BLaER1 (cell line): ENCODE results near the gene ZG16.
A peak's percentile ranks its signal among the peaks of the same experiment; 100 is the strongest.
"Not testable (repeated sequence)": the region's sequence is repeated elsewhere in the genome, so short reads cannot be mapped to it uniquely, and the experiment has no call there.

ENCODE experiments used
- H3K27ac ChIP-seq: shearing (Covaris generic); formaldehyde crosslinking; 2 replicates; pipeline ENCODE4 v1.8.1; 2022
- H3K27me3 ChIP-seq: shearing (Covaris generic); formaldehyde crosslinking; 2 replicates; pipeline ENCODE4 v1.8.1; 2022
- H3K36me3 ChIP-seq: shearing (Covaris generic); formaldehyde crosslinking; 2 replicates; pipeline ENCODE4 v1.8.1; 2022
- H3K4me1 ChIP-seq: shearing (Covaris generic); formaldehyde crosslinking; 2 replicates; pipeline ENCODE4 v1.8.1; 2022
- H3K4me2 ChIP-seq: shearing (Covaris generic); formaldehyde crosslinking; 2 replicates; pipeline ENCODE4 v1.8.1; 2022
- H3K4me3 ChIP-seq: shearing (Covaris generic); formaldehyde crosslinking; 2 replicates; pipeline ENCODE4 v1.8.1; 2022
- H3K9ac ChIP-seq: shearing (Covaris generic); formaldehyde crosslinking; 2 replicates; pipeline ENCODE4 v1.8.1; 2022
- H3K9me3 ChIP-seq: shearing (Covaris generic); formaldehyde crosslinking; 2 replicates; pipeline ENCODE4 v1.8.1; 2022
- H4K20me1 ChIP-seq: shearing (Covaris generic); formaldehyde crosslinking; 2 replicates; pipeline ENCODE4 v1.8.1; 2022
- Cebpa-rat ChIP-seq: shearing (Covaris generic); IDR thresholded peaks from 2 replicates; pipeline ENCODE4 v1.8.1; 2022

The ZG16 gene

GRCh38 chr16:29753516-29753915, 24.5 kb upstream of the ZG16 start:
- Histone ChIP-seq H3K36me3 (no peaks in the 10 kb centered on the region), H3K27ac (no peak overlapping the region), H4K20me1 (no peaks in the 10 kb centered on the region), H3K9me3 (peaks cover 22% of the 10 kb centered on the region), H3K27me3 (no peaks in the 10 kb centered on the region), H3K9ac (no peak overlapping the region), H3K4me1 (peaks cover 57% of the 10 kb centered on the region), H3K4me3 (no peak overlapping the region), H3K4me2 (no peak overlapping the region)
- no peak for TF ChIP-seq Cebpa-rat

- Histone ChIP-seq H3K4me3 (no peak overlapping the region), H4K20me1 (no peaks in the 10 kb centered on the region), H3K9ac (no peak overlapping the region), H3K36me3 (no peaks in the 10 kb centered on the region), H3K4me1 (peaks cover 45% of the 10 kb centered on the region), H3K27ac (no peak overlapping the region), H3K27me3 (no peaks in the 10 kb centered on the region), H3K9me3 (peaks cover 17% of the 10 kb centered on the region), H3K4me2 (no peak overlapping the region)
- no peak for TF ChIP-seq Cebpa-rat
These were observed 21.4 kb upstream of the ZG16 start for GRCh38 chr16:29756654-29757053.

DNA sequence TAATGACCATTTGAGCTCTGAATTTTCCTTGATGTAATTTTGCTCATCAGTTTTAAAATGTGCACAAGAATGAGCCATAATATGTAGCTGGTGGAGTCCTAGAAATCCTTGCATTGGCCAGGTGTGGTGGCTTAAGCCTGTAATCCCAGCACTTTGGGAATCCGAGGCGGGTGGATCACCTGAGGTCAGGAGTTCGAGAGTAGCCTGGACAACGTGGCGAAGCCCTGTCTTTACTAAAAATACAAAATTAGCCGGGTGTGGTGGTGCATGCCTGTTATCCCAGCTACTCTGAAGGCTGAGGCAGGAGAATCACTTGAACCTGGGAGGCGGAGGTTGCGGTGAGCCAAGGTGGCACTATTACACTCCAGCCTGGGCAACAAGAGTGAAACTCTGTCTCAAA, 21.0 kb upstream of the ZG16 start:
- H3K4me1 ChIP-seq, result peaks cover 45% of the 10 kb centered on the region
- not testable (repeated sequence) for H3K27ac ChIP-seq, H3K27me3 ChIP-seq, H3K4me3 ChIP-seq, H3K4me2 ChIP-seq, H3K9ac ChIP-seq, H4K20me1 ChIP-seq, H3K36me3 ChIP-seq
- H3K9me3 ChIP-seq, result peaks cover 17% of the 10 kb centered on the region

DNA sequence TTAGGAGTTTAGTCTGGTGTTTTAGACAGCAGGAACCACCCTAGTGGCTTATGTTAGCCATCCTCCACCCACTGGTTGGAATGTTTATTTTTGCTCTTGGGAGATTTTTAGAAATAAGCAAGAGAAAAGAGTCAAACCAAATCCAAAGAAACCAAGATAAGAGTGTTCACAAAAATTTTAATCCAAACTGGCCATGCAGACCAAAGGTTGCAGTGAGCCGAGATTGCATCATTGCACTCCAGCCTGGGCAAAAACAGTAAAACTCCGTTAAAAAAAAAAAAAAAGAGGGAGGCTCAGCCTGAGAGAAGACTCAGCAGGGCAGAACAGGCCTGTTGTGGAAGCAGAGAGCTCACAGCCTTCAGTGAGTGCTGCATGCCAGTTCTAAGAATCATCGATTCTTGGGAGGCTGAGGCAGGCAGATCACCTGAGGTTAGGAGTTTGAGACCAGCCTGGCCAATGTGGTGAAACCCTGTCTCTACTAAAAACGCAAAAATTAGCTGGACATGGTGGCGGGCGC, 20.0 kb upstream of the ZG16 start:
- Histone ChIP-seq H3K4me1 (peaks cover 50% of the 10 kb centered on the region), H3K9ac (no peak overlapping the region), H3K4me3 (no peak overlapping the region), H3K27me3 (no peaks in the 10 kb centered on the region), H3K9me3 (peaks cover 17% of the 10 kb centered on the region), H4K20me1 (no peaks in the 10 kb centered on the region), H3K36me3 (no peaks in the 10 kb centered on the region), H3K4me2 (no peak overlapping the region), H3K27ac (no peak overlapping the region)
- TF ChIP-seq Cebpa-rat, result 0 out of 2 replicates have a peak, but pooled peaks have one; percentile 26

- Histone ChIP-seq H3K4me3 (no peak overlapping the region), H4K20me1 (no peaks in the 10 kb centered on the region), H3K4me2 (no peak overlapping the region), H3K27ac (no peak overlapping the region), H3K9me3 (peaks cover 10% of the 10 kb centered on the region), H3K9ac (no peak overlapping the region), H3K36me3 (no peaks in the 10 kb centered on the region), H3K4me1 (peaks cover 40% of the 10 kb centered on the region), H3K27me3 (no peaks in the 10 kb centered on the region)
- TF ChIP-seq Cebpa-rat, result no peak
These were observed 17.3 kb upstream of the ZG16 start for GRCh38 chr16:29760567-29761279.

GRCh38 chr16:29761280-29761651, 16.8 kb upstream of the ZG16 start:
- H3K27me3 ChIP-seq, H3K9ac ChIP-seq, H3K4me3 ChIP-seq, H3K36me3 ChIP-seq, H4K20me1 ChIP-seq, H3K9me3 ChIP-seq, H3K27ac ChIP-seq, H3K4me2 ChIP-seq: not testable (repeated sequence)
- H3K4me1 ChIP-seq, result peaks cover 35% of the 10 kb centered on the region

DNA sequence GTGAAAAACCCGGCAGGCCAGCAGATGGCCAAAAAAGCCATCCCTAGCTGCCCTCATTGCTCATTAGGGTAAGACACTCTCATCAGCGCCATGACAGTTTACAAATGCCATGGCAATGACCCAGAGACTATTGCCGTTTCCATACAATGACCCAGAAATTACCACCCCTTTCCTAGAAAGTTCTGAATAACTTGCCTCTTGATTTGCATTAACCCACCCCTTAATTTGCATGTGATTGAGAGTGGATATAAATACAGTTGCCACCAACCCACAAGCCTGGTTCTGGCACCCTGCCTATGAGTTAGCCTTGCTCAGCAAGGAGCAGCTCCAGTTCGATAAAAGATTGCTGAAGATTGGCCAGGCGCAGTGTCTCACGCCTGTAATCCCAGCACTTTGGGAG, 16.2 kb upstream of the ZG16 start:
- peaks cover 30% of the 10 kb centered on the region for H3K4me1 ChIP-seq
- no peak for TF ChIP-seq Cebpa-rat
- H3K9me3 ChIP-seq, result no peaks in the 10 kb centered on the region
- H3K27me3 ChIP-seq, result no peaks in the 10 kb centered on the region
- H3K27ac ChIP-seq, result no peak overlapping the region
- H3K9ac ChIP-seq, result no peak overlapping the region
- H3K4me3 ChIP-seq, result no peak overlapping the region
- H3K36me3 ChIP-seq, result no peaks in the 10 kb centered on the region
- no peaks in the 10 kb centered on the region for H4K20me1 ChIP-seq
- H3K4me2 ChIP-seq, result no peak overlapping the region

GRCh38 chr16:29763326-29763725, 14.7 kb upstream of the ZG16 start:
- Histone ChIP-seq H3K4me1 (peaks cover 15% of the 10 kb centered on the region), H3K9ac (no peak overlapping the region), H3K36me3 (no peaks in the 10 kb centered on the region), H3K9me3 (no peaks in the 10 kb centered on the region), H3K4me3 (no peak overlapping the region), H3K4me2 (peak overlapping the region; percentile 16), H4K20me1 (no peaks in the 10 kb centered on the region), H3K27me3 (no peaks in the 10 kb centered on the region), H3K27ac (no peak overlapping the region)
- no peak for TF ChIP-seq Cebpa-rat

GRCh38 chr16:29765167-29766032, 12.7 kb upstream of the ZG16 start:
- Histone ChIP-seq H4K20me1 (no peaks in the 10 kb centered on the region), H3K27ac (no peak overlapping the region), H3K27me3 (no peaks in the 10 kb centered on the region), H3K36me3 (no peaks in the 10 kb centered on the region), H3K4me2 (no peak overlapping the region), H3K9ac (no peak overlapping the region), H3K9me3 (no peaks in the 10 kb centered on the region), H3K4me3 (no peak overlapping the region), H3K4me1 (peaks cover 11% of the 10 kb centered on the region)
- no peak for TF ChIP-seq Cebpa-rat

DNA sequence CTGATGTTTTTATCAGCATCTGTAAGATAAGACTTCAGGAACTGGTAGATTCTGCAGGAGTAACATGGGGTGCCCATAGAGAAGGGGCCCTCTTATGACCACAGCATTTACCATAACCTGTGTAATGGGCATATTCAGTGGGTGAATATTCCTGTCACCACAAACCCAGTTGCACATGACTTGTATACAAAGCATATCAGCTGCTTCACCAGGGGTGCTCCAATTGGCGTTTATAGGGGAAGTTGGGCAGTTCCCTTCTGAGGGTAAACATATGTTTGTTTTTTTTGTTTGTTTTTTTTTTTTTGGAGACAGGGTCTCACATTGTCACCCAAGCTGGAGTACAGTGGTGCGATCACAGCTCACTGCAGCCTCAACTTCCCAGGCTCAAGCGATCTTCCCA, 11.5 kb upstream of the ZG16 start:
- no peak overlapping the region for H3K9ac ChIP-seq
- no peak overlapping the region for H3K4me2 ChIP-seq
- H3K27ac ChIP-seq, result no peak overlapping the region
- H3K9me3 ChIP-seq, result no peaks in the 10 kb centered on the region
- H4K20me1 ChIP-seq, result no peaks in the 10 kb centered on the region
- no peak overlapping the region for H3K4me3 ChIP-seq
- no peak for TF ChIP-seq Cebpa-rat
- peaks cover 11% of the 10 kb centered on the region for H3K4me1 ChIP-seq
- no peaks in the 10 kb centered on the region for H3K27me3 ChIP-seq
- no peaks in the 10 kb centered on the region for H3K36me3 ChIP-seq
